Activated naive CD8-positive, alpha-beta T cell (primary cell): ENCODE data around the gene TMEM121.

Experiments used
- H3K27ac Mint-ChIP-seq: one replicate; pipeline ENCODE4 v1.8.0; 2021; ENCODE audit warnings: mixed read lengths
- H3K27me3 Mint-ChIP-seq: one replicate; pipeline ENCODE4 v1.8.0; 2021; ENCODE audit warnings: mixed read lengths
- H3K36me3 Mint-ChIP-seq: one replicate; pipeline ENCODE4 v1.8.0; 2021; ENCODE audit warnings: mixed read lengths
- H3K4me1 Mint-ChIP-seq: one replicate; pipeline ENCODE4 v1.8.0; 2021; ENCODE audit warnings: low read depth, mixed read lengths
- H3K4me3 Mint-ChIP-seq: one replicate; pipeline ENCODE4 v1.8.0; 2021; ENCODE audit warnings: mild to moderate bottlenecking, mixed read lengths
- H3K9me3 Mint-ChIP-seq: one replicate; pipeline ENCODE4 v1.8.0; 2021; ENCODE audit warnings: low read depth, mixed read lengths

Gene TMEM121

GRCh38 chr14:105525861-105526775, at the start of gene TMEM121:
TMEM121 (plus strand) TSS chr14:105526583; CDS start chr14:105528835, 2,252 bp downstream.
- Mint-ChIP-seq H3K27ac (no peak within 1 kb of the TSS), H3K27me3 (peaks cover 3% of the 10 kb centered on the region), H3K4me1 (peaks cover 5% of the 10 kb centered on the region), H3K9me3 (no peaks in the 10 kb centered on the region), H3K36me3 (no peaks in the 10 kb centered on the region), H3K4me3 (peak within 1 kb of the TSS; percentile 80)

- Mint-ChIP-seq H3K4me1 (peaks cover 32% of the 10 kb centered on the region), H3K27me3 (no peaks in the 10 kb centered on the region), H3K4me3 (peak overlapping the region; percentile 52), H3K9me3 (no peaks in the 10 kb centered on the region), H3K27ac (no peak overlapping the region), H3K36me3 (no peaks in the 10 kb centered on the region)
These were observed 49.3 kb upstream of the TMEM121 start for GRCh38 chr14:105476831-105477659.

DNA sequence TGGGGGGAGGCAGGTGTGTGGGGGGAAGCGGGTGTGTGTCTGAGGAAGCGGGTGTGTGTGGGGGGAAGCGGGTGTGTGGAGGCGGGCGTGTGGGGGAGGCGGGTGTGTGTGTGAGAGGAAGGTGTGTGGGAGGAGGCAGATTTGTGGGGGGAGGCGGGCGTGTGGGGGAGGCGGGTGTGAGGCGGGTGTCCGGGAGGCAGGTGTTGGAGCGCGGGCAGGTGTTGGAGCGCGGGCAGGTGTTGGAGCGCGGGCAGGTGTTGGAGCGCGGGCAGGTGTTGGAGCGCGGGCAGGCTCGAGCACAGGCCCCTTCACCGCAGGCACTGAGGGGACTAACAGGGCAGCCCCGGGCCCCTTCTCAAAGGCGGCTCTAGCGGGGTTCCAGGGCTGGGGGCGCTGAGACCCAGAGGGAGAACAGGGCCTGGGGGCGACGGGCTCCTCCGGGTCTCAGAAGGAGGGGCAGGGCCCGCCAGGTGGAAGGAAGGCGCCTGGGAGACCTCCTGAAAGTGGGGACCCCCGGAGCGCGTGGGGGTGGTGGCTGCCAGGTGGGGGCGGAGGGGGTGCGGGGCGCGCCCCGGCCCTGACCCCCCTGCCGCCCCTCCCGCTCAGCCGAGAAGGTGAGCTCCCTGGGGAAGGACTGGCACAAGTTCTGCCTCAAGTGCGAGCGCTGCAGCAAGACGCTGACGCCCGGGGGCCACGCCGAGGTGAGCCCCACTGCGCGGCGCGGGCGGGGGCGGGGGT, 48.6 kb upstream of the TMEM121 start:
- Mint-ChIP-seq H3K4me3 (no peak overlapping the region), H3K27ac (no peak overlapping the region), H3K36me3 (no peaks in the 10 kb centered on the region), H3K9me3 (no peaks in the 10 kb centered on the region), H3K4me1 (peaks cover 38% of the 10 kb centered on the region), H3K27me3 (no peaks in the 10 kb centered on the region)

DNA sequence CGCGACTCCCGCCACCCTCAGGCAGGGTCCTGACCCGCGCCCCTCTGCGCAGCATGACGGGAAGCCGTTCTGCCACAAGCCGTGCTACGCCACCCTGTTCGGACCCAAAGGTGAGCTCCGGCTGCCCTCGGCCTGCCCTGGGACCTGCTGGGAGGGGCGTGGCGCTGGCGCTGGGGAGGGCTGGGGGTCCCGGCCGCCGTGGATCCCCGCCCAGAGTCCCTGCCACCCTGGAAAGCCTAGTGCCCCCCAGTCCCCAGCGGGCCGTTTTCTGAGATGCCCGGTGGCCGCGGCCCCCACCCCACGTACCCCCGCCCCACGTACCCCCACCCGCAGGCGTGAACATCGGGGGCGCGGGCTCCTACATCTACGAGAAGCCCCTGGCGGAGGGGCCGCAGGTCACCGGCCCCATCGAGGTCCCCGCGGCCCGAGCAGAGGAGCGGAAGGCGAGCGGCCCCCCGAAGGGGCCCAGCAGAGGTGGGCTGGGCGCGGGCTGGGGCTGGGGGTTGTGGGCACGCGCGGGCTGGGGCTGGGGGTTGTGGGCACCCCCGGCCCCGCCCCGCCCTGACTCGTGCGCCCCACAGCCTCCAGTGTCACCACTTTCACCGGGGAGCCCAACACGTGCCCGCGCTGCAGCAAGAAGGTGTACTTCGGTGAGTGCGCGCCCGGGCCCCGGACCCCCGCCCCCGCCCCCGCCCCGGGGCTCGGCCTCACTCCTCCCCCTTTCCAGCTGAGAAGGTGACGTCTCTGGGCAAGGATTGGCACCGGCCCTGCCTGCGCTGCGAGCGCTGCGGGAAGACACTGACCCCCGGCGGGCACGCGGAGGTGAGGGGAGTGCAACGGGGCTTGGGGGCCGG, 47.8 kb upstream of the TMEM121 start:
- peaks cover 40% of the 10 kb centered on the region for H3K4me1 Mint-ChIP-seq

DNA sequence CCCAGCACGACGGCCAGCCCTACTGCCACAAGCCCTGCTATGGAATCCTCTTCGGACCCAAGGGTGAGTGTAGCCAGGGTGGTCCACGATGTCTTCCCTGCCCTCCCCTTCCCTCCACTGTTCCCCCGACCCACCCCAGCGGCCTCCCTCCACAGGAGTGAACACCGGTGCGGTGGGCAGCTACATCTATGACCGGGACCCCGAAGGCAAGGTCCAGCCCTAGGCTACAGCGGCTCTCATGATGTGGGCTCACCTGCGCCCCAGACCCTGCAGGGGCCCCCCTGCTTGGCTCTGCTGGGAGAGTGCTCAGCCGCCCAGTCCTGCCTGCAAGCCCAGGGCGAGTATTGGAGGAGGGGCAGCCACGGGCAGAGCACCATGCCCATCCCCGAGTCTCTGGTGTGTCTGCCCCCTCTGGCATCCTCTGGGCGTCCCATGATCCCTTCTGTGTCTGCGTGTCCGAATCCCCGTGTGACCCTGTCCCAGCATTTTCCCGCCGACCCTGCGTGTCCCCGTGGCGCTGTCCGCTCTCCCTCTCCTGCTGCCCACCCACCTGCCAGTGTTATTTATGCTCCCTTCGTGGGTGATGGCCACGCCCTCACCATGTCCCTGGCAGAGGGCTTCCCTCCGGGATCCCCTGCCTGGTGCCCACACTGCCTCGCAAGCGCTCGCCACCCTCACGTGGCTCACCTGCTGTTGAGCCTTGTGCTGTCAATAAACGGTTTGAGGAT, 46.8 kb upstream of the TMEM121 start:
- H3K4me3 Mint-ChIP-seq, result peak overlapping the region; percentile 62
- no peaks in the 10 kb centered on the region for H3K27me3 Mint-ChIP-seq
- H3K27ac Mint-ChIP-seq, result no peak overlapping the region
- H3K9me3 Mint-ChIP-seq, result no peaks in the 10 kb centered on the region
- H3K4me1 Mint-ChIP-seq, result peaks cover 44% of the 10 kb centered on the region
- H3K36me3 Mint-ChIP-seq, result no peaks in the 10 kb centered on the region

More for the DNA sequence above, 47.8 kb upstream of the TMEM121 start:
- H3K9me3 Mint-ChIP-seq, result no peaks in the 10 kb centered on the region
- H3K36me3 Mint-ChIP-seq, result no peaks in the 10 kb centered on the region
- no peak overlapping the region for H3K27ac Mint-ChIP-seq
- no peak overlapping the region for H3K4me3 Mint-ChIP-seq
- H3K27me3 Mint-ChIP-seq, result no peaks in the 10 kb centered on the region

GRCh38 chr14:105480199-105480746, 46.1 kb upstream of the TMEM121 start:
- H3K36me3 Mint-ChIP-seq, result no peaks in the 10 kb centered on the region
- H3K4me1 Mint-ChIP-seq, result peaks cover 47% of the 10 kb centered on the region
- H3K27ac Mint-ChIP-seq, result no peak overlapping the region
- no peaks in the 10 kb centered on the region for H3K9me3 Mint-ChIP-seq
- H3K4me3 Mint-ChIP-seq, result peak overlapping the region; percentile 62
- H3K27me3 Mint-ChIP-seq, result no peaks in the 10 kb centered on the region

GRCh38 chr14:105480807-105481801, 45.3 kb upstream of the TMEM121 start:
- no peaks in the 10 kb centered on the region for H3K27me3 Mint-ChIP-seq
- peak overlapping the region; percentile 89 for H3K27ac Mint-ChIP-seq
- no peaks in the 10 kb centered on the region for H3K36me3 Mint-ChIP-seq
- peaks cover 46% of the 10 kb centered on the region for H3K4me1 Mint-ChIP-seq
- H3K4me3 Mint-ChIP-seq, result peak overlapping the region; percentile 74
- H3K9me3 Mint-ChIP-seq, result no peaks in the 10 kb centered on the region

- no peaks in the 10 kb centered on the region for H3K36me3 Mint-ChIP-seq
- H3K9me3 Mint-ChIP-seq, result no peaks in the 10 kb centered on the region
- H3K4me1 Mint-ChIP-seq, result peaks cover 44% of the 10 kb centered on the region
- peak overlapping the region; percentile 78 for H3K4me3 Mint-ChIP-seq
- H3K27me3 Mint-ChIP-seq, result no peaks in the 10 kb centered on the region
- peak overlapping the region; percentile 89 for H3K27ac Mint-ChIP-seq
These were observed 44.4 kb upstream of the TMEM121 start for GRCh38 chr14:105481886-105482457.

DNA sequence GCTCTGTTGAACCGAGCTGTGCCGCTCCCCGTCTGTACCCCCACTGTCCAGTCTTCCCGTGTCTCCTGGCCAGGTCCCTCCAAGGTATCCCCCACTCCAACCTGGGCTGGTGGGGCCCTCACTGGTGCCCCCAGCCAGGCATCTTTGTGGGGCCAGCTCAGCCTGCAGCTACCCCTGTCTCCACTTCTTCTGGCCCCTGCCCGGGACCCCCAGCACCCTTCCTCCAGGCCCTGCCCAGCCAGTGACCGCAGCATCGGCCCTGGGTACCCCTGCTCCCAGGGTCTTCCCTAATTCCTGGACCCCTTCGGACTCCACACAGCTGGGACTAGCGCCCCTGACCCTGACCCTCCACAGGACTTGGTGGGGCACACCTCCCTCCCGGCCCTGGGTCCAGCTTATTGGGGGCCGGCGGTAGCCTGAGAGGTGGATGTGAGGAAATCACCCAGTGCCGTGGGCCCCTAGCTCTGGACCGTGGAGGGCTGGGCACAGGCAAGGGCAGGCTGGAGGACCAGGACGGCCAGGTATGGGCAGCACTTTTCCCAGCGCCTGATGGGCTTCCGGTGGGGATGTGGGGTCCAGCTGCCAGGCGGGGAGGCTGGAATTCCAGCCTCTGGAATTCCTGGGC, 43.8 kb upstream of the TMEM121 start:
- Mint-ChIP-seq H3K27ac (peak overlapping the region; percentile 89), H3K36me3 (no peaks in the 10 kb centered on the region), H3K9me3 (no peaks in the 10 kb centered on the region), H3K27me3 (no peaks in the 10 kb centered on the region), H3K4me3 (peak overlapping the region; percentile 78), H3K4me1 (peaks cover 39% of the 10 kb centered on the region)

- no peak overlapping the region for H3K27ac Mint-ChIP-seq
- H3K27me3 Mint-ChIP-seq, result no peaks in the 10 kb centered on the region
- H3K4me3 Mint-ChIP-seq, result no peak overlapping the region
- H3K36me3 Mint-ChIP-seq, result no peaks in the 10 kb centered on the region
- peaks cover 42% of the 10 kb centered on the region for H3K4me1 Mint-ChIP-seq
- no peaks in the 10 kb centered on the region for H3K9me3 Mint-ChIP-seq
These were observed 42.9 kb upstream of the TMEM121 start for GRCh38 chr14:105483300-105484068.
